Measurements from ENCODE around the gene GNRHR.
"Not testable (repeated sequence)": the region's sequence is repeated elsewhere in the genome, so short reads cannot be mapped to it uniquely, and the experiment has no call there.

Gene GNRHR

GRCh38 chr4:67754288-67754687, at the start of gene GNRHR:
Gene GNRHR (minus strand): TSS chr4:67754388. CDS start chr4:67754335, 53 bp downstream.
- DNase-seq = no peak

- DNase-seq = no peak
Measured at GRCh38 chr4:67796810-67797209, 42.6 kb upstream of the GNRHR start.

- DNase-seq = no peak
Measured at GRCh38 chr4:67790721-67791120, 36.5 kb upstream of the GNRHR start.

- DNase-seq = no peak
Measured at GRCh38 chr4:67787311-67787710, 33.1 kb upstream of the GNRHR start.

- no peak for DNase-seq
Measured at GRCh38 chr4:67785528-67785927, 31.3 kb upstream of the GNRHR start.

- DNase-seq = no peak
Measured at GRCh38 chr4:67779631-67780030, 25.4 kb upstream of the GNRHR start.

GRCh38 chr4:67776746-67777145, 22.6 kb upstream of the GNRHR start:
- no peak for DNase-seq

GRCh38 chr4:67770422-67770821, 16.2 kb upstream of the GNRHR start:
- no peak for DNase-seq

GRCh38 chr4:67765928-67766327, 11.7 kb upstream of the GNRHR start:
- no peak for DNase-seq

DNA sequence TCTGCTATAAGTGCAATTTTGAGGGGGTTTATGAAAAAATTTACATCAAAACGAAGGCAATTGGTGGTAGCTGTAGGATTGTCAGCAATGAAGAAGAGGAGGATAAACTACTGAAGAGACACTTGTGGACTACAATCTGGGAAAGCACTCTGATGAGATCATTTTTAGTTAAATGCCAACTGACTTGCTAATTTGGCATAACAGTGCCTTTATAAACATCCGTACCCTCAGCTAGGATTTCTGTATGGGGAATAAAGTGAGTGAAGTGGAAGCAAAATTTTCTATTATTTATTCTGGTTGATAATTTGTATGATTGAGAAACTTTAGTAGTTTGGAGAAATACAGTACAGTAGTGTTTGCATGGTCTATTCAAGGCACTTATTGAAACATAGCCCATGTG, 11.2 kb upstream of the GNRHR start:
- DNase-seq = no peak

GRCh38 chr4:67764183-67764582, 10.0 kb upstream of the GNRHR start:
- no peak for DNase-seq

DNA sequence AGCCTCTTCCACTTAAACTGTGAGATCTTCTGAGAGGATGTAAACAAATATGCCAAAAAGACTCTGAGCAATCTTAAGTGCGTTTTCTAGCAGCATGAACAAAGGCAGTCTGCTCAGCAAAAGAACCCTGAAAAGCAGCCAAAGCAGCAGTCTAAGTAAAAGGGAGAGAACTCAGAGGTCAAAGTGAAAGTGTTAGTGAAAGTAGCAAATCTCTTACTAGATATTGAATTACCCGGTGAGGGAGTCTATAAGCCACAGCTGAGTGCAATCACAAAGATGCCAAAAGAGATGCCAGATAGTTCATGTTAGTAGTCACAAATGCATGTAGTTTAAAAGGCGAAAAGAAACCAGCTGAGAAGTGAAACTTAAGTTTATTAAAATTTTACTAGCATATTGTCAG, 7.9 kb upstream of the GNRHR start:
- DNase-seq = no peak

DNA sequence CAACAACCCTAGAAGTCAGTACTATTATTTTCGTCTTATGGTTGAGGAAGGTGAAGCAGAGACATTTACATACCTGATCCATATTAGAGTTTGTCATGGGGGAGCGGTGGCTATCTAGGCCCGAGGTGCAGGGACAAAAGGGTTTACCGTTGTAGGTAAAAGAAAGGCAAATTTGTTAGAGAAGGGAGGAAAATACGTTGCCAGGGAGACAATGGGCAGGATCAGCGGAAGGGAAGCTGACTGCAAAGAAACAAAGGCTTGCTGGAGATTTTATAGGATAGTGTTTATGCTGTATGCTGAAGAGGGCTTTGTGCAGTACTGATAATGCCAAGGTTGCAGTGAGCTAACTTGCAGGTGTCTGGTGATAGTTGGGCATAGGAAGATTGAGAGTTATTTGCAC, 2.8 kb upstream of the GNRHR start:
- DNase-seq = not testable (repeated sequence)

GRCh38 chr4:67755974-67756373, 1.8 kb upstream of the GNRHR start:
- DNase-seq = no peak

DNA sequence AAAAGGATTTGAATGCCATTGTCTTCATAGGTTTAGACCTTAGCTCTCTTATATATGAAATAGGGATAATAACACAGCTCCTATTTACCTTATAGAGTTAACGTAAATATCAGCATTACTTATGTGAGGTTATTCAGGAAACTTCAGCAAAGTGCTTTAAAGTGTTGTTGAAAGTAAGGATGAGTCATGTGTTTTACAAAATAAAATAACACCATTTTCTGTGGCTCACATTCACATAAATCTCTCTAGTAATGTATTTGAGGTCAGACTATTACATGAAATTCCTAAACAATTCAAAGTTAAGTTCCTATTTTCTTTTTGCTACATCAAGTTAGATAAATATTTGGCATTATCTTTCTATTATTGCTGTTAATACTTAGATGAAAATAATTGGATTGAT, 2.9 kb downstream of the GNRHR start:
- no peak for DNase-seq

GRCh38 chr4:67750691-67751090, 3.5 kb downstream of the GNRHR start:
- no peak for DNase-seq

GRCh38 chr4:67749286-67749685, 4.9 kb downstream of the GNRHR start:
- no peak for DNase-seq

GRCh38 chr4:67746797-67747495, 7.2 kb downstream of the GNRHR start:
- DNase-seq = peak; percentile 15

GRCh38 chr4:67744561-67745283, 9.5 kb downstream of the GNRHR start:
- DNase-seq = no peak

DNA sequence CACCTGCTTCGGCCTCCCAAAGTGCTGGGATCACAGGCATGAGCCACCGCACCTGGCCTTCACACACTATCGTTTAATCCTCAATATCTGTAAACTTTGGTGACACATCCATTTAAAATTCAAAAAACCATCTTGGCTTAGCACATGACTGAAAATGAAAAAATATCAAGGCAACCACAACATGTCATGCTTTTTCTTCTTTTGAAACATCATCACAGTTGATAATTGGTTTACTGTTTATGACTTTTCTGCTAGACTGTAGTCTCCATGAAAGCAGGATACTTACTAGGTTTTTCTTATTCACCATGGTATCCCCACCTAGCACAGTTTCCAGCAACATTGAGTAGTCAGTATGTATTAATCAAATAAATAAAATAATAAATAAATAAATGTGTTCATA, 11.0 kb downstream of the GNRHR start:
- no peak for DNase-seq

GRCh38 chr4:67736262-67736661, 17.9 kb downstream of the GNRHR start:
- no peak for DNase-seq

DNA sequence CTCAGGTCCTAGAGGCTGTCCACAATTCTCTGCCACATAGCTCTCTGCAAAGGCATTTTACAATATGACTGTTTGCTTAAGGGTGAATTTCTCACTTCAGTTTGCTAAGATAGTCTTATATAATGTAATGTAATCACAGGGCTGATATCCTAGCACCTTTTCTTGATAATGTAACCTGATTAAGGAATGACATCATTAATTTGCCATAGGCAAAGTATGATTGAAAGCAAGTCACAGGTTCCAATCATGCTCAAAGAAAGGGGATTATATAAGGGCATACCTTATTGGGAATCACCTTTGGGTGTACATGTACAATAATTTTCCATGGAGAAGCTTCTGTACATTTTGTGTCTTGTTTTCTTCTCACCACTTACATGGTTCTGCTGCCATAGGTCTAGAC, 18.9 kb downstream of the GNRHR start:
- no peak for DNase-seq

DNA sequence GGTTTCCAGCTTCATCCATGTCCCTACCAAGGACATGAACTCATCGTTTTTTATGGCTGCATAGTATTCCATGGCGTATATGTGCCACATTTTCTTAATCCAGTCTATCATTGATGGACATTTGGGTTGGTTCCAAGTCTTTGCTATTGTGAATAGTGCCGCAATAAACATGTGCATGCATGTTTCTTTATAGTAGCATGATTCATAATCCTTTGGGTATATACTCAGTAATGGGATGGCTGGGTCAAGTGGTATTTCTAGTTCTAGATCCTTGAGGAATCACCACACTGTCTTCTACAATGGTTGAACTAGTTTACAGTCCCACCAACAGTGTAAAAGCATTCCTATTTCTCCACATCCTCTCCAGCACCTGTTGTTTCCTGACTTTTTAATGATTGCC, 23.7 kb downstream of the GNRHR start:
- DNase-seq = not testable (repeated sequence)

DNA sequence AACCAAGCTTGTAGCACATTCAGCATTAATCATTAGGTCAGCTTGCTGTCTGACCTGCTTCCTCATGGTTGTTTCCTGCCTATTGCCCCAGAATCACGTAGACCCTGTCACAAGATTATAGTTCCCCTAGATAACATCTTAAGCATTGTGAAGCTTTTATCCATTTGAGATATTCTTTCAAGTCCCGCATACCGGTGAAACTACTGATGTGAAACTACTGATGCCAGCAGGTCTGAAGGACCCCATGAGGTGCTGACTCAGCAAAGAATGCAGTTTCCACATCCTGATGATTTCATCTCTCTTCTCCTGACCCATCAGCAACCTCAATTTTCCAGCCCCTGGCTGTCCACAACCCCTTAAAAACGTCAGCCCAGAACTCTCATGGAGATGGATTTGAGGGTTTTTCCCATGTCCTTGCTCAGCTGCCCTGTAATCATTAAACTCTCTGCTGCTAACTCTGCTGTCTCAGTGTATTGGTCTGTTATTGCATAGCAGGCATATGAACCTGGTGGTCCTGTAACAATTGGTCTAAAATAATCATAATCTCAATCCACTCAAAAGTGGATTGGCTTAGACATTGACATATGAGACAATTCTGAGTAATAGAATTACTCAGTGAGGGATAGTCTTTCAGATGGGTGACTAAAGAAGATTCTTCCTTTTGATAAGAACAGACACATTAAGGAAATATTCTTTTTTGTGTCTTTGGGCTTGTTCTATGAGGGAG, 26.9 kb downstream of the GNRHR start:
- DNase-seq = no peak
